NCI-H1694 (cell line): ENCODE data around the gene UPF3A.
"Not testable (repeated sequence)": the region's sequence is repeated elsewhere in the genome, so short reads cannot be mapped to it uniquely, and the experiment has no call there.

Experiments used
- DNase-seq: peaks from one replicate; lab custom pipeline; 2025; lab: John Stamatoyannopoulos, UW

The UPF3A gene

DNA sequence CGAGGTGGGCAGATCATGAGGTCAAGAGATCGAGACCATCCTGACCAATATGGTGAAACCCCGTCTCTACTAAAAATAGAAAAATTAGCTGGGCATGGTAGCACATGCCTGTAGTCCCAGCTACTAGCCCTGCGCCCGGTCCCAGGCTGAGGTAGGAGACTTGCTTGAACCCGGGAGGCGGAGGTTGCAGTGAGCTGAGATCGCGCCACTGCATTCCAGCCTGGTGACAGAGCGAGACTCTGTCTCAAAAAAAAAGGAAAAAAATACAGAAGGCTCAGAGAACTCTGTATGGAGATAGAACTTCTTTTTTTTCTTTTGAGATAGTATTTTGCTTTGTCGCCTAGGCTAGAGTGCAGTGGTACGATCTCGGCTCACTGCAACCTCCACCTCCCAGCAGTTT lies 17.1 kb upstream of the UPF3A start:
- DNase-seq = not testable (repeated sequence)

DNA sequence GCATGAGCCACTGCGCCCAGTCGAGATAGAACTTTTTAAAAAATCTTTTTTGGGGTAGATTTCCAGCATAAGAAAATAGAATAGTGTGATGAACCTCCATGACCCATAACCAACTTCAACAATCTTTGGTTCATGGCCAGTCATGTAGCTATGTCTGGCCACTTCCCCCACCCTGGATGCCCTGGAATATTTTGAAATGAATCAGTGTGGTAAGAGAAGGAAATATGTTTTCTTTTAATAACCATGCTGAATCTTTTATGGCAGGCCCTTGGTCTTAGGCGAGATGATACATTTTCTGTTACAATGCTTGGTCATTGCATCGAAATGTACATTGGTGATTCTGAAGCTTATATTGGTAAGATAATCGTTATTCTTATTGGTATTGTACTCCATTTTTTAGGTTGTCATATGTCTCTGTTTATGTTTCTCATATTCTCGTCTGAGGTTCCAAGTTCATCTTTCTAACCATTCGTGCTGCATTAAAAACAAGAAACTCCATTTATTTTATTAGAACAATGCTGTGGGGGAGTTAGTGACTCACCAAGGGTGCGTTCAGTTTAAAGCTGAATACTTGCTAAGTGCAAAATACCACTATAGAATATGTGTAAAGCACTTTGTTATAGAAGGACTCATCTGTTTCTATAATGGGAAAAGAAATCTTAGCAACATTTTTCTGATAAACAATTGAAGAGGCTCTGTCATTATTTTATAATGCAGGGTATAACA lies 16.4 kb upstream of the UPF3A start:
- DNase-seq = no peak

DNA sequence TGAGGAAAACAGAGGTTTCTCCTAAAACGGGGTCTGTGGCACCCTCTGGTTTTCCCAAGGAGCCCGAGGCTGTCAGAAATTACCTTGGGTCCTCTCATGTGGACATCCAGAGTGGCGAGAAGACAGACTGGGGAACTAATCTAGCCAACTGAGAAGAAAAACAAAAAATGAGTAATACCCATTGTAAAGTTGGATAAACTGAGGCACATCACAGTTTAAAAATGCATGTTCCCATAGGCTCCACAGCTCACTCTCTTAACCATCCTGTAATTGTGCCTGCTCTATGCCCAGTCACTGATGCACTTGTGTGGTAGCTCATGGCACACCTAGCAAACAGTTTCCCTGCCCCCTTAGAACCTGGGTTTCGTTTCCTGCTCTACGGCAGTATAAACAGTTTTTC lies 15.2 kb upstream of the UPF3A start:
- DNase-seq = no peak

DNA sequence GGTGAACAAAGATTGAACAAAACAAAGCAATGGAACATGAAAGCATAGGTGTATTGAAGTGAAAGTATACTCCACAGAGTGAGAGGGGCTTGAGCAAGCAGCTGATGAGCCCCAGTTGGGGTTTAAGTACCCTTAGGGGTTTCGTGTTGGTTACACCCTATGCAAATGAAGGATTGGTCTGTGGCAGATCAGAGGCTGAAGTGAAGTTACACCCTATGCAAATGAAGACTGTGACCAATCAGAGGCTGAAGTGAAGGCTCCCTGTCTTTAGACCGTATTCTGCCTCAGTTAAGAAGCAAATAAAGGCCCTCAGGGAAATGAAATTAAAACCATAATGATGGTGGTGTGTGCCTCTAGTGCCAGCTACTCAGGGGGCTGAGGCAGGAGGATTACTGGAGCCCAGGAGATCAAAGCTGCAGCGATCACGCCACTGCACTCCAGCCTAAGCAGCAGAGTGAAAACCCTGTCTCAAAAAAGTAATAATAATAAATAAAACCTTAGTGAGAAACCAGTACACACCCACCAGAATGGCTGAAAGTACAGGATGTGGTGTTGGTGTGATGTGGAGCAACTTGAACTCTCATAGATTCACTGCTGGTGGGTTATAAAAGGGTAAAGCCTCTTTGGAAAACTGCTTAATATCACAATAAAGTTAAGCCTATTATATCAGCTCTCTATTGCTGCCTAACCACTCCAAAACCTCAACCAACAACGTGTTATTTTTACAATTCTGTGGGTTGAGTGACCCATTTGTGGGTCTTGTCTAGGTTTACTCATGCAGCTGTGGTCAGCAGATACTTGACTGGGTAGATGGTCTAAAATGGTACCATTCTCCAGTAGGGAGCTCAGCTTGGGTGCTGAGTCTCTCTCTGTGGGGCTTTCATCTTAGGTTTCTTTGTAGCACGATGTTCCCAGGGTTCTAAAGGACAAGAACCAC lies 12.8 kb upstream of the UPF3A start:
- DNase-seq = no peak

DNA sequence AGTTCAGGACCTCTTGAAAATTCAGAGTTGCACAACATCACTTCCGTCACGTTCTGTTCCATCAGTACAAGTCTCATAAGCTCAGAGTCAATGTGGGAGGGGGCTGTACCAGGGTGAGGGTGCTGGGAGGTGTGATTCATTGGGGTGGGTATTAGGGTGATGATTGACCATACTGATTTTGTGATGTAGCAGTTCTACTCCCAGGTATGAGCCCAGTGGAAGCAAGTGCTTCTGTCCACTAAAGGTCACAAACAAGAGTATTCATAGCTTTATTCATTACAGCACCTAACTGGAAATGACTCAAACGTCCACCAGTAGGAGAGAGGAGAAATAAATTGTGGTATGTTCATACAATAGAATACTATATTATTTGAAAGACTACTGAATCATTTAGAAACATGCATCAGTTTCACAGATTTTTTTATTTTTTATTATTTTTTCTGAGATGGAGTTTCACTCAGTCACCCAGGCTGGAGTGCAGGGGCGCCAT lies 12.1 kb upstream of the UPF3A start:
- no peak for DNase-seq

DNA sequence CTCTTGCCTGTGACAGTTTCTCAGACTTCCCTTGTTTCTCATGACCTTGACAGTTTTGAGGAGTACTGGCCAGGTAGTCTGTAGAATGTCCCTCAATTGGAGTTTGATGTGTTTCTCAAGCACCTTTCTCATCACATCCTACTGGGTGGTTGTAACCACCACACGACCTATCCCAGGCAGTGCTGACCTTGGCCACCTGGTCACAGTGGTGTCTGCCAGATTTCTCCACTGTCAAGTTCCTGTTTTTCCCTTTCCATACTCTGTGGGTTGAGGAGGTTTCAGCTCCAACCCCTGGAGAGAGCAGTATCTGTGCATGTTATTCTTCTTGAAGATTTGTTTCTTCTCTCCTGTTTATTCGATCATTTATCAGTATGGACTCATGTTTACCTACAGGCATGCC lies 8.4 kb upstream of the UPF3A start:
- DNase-seq = no peak

DNA sequence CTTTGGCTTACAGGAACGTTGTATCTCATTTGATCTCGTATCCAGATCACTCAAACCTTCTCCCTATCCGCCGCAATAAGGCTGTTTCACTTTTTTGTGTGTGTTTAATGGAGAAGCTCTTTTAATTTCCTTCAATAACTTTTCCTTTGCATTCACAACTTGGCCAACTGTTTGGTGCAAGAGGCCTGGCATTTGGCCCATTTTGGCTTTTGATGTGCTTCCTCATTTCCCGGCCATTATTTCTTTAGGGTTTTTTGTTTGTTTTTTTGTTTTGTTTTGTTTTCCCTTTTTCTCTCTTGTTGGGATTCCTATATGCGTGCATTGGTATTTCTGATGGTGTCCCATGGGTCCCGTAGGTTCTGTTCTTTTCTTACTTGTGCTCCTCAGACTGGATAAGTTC lies 6.1 kb upstream of the UPF3A start:
- no peak for DNase-seq

DNA sequence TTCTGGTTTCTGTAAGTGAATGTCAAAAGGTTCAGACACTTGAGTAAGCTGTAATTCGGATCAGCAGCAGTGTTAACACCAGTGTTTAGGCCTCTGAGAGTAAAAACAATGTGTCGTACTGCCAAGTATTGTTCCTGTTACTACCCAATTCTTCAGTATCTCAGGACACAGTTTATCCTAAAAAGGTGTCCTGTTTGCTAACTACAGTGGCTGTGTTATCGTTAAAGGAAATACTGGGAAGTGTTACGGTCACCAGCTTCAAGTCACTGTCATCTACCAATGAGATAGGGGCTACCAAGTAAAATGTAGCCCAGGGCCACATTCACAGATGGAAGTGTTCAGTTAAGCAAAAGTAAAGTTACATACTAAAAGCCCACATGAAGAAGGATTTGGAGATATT lies 2.3 kb upstream of the UPF3A start:
- DNase-seq = no peak

DNA sequence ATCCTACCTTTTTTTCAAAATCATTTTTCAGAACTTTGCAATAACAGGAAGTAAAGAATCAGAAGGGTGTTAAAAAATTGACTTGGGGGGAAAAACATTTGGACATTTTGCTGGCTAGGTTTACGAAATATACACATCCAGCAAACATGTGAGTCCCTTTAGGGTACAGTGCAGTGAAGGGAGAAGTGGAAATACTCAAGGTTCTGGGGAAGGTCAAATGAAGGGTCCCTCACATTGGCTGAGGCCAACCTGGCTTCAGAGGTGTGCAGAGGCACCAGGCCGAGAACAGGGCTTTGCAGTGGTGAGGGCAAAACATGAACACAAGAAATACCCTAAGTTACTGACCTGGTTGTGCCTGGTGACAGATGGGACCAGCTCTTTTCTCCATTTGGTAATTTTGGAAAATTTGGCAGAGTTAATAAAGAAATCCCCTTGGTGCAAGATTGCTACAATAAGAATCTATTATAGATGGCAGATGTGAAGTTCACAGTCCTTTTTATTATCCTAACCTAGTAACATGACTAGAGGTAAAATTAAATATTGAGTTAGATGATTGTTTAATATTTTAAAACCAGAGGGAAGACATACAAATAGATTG lies 1.5 kb upstream of the UPF3A start:
- no peak for DNase-seq

DNA sequence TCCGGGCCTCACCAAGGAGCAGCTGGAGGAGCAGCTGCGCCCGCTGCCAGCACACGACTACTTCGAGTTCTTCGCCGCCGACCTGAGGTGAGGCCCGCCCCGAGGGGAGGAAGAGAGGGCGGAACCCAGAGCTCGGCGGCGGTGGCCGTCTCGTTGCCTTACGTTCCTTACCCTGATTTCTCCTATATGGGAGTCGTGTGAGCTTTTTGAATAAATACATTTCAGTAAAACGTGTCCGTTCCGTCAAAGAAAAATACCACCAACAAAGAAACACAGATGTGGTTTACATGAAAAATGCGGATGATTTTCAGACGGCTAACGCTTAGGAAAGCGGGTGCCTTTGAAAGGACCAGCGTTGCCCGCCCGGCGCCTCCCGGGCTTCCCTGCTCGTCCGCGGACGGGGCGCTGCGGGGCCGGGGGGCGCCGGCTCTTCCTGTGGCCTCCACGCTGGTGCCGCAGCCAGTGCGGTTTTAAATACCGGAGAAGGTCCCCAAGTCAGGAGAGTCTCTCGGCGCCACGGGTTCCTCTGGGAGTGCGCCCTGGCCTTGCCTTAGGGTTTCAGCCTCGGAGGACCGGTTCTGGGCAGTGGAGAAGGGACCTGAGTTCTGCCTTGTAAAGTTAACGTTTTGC lies 755 bp downstream of the UPF3A start:
- peak; percentile 65 for DNase-seq

DNA sequence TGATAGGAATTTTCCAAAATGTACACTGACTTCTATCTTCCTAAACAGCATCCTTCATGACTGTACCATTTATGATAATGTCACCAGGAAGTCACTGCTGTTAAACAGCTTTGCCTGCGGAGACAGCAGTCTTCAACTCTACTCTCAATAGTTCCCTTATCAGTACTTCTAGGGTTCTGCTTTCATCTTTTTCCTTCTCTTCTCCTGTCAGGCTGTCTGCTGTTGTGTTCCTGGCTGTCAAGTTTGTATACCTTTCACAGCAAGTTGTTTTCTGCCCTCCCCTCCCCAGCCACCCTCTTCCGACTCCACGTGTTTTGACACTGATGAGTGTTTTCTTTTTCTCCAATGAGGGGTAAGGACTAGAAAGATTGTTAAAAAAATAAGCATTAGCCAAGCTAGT lies 2.2 kb downstream of the UPF3A start:
- no peak for DNase-seq

DNA sequence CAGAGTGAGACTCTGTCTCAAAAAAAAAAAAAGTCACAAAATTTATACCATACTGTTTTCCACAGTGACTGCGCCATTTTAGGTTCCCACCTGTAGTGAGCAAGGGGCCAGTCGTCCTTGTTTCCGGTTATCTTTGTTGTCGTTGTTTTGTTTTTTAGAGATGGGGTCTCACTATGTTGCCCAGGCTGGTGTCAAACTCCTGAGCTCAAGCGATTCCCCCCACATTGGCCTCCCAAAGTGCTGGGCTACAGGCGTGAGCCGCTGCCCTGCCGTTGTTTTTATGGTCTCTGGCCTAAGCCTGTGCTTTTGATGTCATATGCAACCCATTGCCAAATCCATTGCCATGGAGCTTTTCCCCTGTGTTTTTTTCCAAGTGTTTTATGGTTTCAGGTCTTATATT lies 3.3 kb downstream of the UPF3A start:
- no peak for DNase-seq

DNA sequence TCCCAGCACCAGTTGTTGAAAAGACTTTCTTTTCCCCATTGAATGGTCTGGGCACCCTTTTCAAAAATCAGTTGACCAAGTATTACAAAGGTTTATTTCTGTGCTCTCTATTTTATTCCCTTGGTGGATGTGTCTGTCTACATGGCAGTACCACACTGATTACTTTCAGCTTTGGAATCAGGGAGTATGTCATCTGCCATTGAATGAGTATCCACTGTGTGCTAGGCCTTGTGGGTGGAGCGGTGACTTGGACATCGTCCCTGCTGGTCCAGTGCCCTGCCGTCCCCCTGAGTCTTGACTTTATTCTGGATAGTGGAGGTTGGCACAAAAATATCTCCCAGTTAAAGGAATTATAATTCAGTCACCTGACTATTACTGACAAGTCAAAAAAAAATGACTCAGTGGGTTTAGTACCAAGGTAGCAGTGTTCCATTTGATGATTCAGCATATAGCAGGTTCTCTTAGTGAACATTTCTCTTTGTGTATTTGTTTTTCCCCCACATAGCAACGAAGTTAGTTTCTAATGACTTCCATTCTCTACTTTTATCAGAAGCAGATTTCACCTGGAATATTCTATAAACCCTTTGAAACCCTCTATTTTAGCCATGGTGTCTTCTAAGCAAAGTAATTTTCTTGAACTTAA lies 3.9 kb downstream of the UPF3A start:
- no peak for DNase-seq

DNA sequence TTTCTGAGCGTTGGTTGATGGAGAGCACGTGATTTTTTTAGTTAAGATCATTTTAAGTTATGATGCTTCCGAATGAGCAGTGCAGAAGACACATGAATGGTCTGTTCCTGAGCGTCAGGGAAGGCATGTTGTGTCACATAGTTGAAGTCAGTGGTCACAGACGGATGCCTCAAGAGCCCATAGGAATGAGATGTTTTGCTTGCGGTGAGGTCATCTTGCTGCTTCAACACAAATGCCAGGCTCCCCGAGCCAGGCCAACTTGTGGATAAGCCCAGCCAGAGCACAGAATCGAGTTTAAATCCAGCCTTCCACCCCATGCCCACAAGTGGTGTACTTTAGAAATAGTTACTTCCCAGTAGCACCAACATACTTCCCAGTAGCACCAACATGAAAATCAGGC lies 5.4 kb downstream of the UPF3A start:
- DNase-seq = no peak

DNA sequence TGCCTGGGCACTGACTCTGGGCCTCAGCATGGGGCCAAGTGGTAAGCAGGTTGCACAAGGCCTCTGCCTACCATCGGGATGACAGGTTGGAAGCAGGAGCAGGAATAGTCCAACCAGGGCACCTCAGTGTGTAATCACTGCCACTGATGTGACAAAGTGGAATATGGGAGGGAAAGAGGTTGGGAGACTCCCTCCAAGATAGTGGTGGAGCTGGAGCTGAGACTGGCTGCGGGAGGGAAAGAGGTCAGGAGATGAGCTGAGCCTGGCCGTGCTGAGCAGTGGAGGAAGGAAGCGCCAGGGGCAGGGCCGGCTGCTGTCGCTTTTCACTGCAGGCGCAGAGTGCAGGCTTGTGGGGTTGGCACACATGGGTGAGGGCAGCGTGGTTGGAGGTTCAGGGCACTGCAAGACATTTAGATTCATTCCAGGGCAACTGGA lies 6.8 kb downstream of the UPF3A start:
- no peak for DNase-seq

DNA sequence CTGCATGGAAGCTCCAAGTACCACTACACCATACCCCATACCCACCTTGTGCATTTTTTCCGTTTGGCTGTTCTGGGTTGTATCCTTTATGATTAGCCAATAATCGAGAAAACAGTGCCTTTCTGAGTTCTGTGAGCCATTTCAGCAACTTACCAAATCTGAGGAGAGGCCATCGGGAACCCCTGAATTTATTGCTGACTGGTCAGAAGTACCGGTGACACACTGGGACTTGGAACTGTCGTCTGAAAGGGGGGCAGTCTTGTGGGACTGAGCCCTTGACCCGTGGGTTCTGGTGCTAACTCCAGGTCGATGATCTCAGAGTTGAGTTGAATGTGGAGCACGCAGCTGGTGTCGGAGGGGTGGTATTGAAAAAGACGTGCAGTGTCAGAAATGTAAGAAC lies 15.0 kb downstream of the UPF3A start:
- no peak for DNase-seq

DNA sequence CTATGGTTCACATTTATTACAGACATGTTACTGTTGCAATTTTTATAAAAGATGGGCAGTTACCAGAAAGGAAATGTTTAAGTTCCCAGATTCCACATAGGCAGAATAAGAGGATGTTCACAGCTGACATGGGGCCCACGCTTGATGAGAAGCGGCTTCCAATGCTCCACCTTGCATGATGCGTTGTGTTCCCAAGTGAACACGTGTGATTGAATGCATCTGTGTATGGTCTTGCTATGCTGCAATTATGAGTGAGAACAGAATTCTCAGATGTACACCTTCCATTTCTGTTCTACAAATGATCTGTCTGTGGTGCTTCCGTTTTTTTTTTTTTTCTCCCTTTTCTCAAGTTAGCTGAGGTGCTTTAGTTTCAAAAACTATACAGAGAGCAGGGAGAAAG lies 15.5 kb downstream of the UPF3A start:
- no peak for DNase-seq

DNA sequence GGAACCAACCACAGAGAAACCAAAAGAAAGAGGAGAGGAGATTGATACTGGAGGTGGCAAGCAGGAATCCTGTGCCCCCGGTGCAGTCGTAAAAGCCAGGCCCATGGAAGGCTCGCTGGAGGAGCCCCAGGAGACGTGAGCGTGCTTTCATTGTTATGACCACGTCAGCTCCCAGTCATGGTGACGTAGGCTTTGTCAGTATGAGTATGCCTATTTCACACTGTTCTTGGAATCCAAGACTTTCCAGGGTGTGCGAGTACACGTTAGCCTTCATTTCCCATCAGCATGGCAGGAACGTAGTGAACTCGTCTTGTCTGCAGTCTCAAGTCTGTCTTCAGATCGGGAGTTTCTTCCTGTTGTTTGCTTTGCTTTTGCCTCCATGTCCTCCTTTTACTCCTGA lies 17.5 kb downstream of the UPF3A start:
- DNase-seq = no peak

DNA sequence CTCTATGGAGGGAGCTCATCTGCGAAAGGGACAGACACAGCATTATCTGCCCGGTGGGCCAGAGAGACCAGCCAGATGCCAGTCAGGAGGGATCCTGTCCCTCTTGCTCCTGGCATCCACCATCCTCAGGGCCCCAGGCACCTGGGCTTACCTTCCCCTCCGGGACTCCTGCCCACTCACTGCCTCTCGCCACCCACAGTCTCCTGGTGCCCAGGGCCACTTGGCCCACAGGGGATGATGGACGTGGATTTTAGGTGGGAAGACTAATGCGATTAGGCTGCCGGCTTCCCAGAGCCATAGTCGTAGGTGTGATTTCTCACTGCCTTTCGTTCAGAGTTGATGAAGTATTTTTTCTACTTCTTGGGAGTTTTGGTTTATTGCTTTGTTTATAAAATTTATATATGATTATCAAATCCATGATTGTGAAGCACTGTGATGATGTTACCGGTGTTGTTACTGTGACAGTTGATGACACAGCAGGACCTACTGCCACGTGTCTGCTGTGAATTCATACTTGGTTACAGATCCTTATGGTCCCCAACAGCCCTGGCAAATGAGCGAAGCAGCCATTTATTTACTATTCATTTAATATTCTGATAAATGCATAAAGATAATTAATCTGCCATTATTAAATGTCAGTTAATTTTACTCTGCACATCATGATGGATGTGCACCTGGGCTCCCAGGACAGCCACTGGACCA lies 18.4 kb downstream of the UPF3A start:
- no peak for DNase-seq

DNA sequence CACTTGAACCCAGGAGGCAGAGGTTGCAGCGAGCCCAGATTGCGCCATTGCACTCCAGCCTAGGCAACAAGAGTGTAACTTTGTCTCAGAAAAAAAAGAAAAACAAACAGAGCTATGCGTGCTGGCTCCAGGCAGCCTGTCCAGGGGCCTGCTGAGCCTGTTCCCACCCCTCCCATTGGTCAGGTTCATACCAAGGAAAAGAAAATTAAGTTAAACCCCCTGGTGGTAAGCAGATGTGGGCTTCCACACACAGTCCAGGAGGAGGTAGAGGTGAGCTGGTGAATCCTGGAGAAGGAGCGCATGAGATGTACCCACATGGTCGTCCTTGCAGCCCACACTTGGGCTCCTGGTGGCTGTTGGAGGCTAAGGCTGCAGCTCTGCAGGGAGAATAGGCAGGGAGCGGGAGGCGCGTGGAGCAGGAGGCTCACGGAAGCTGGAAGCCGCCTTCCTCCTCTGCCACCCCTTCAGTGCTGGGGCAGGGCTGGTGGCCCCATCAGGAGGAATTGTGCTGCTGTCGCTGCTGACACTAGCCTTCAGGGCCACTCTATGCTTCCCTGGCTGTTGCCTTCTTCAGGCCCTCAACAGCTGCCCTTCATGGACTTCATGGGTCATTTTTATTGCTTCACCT lies 22.4 kb downstream of the UPF3A start:
- no peak for DNase-seq
